Measurements from ENCODE around the gene RASSF9. TPM values are rescaled to one million over a fixed set of nuclear protein-coding genes. Genes with fewer than 3 reads are reported as not detected.

Gene RASSF9
- total RNA-seq, 6 experiments from 2014 or later = 0.31 to 0.77 (median 0.60) TPM

DNA sequence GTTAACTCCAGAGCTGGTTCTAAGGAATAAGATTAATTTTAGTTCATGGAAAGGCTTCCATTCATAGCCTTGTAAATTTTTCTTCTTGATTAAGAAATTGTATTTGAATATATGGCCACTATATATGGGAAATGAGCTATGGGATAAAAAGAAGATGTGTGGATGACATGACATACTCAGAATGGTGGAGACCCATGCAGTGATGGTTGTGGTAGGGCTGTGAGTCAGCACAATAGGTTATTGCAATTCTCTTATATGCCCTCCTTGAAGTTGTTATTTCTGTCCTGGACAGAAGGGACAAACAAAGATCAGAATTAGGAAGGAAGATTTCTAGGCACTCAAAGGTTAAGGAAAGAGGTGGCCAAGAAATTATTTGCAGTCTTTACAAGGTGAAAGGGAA is 21.5 kb downstream of the RASSF9 start:
- no peaks in the 10 kb centered on the region for H3K9me3 ChIP-seq
- no peaks in the 10 kb centered on the region for H3K36me3 ChIP-seq
- DNase-seq (no peak), ATAC-seq (no peak)
- no peak overlapping the region for H3K27ac ChIP-seq
- no peaks in the 10 kb centered on the region for H3K4me1 ChIP-seq
- no peaks in the 10 kb centered on the region for H3K27me3 ChIP-seq
- no peak for TF ChIP-seq POLR2A (IDR thresholded peaks at IDR 0.05)
- H3K4me3 ChIP-seq = no peak overlapping the region
- intact Hi-C loops (cut with DNase I) = no loop called here

GRCh38 chr12:85814071-85814470 is 22.1 kb downstream of the RASSF9 start:
- TF ChIP-seq POLR2A (IDR thresholded peaks at IDR 0.05) = no peak
- TF ChIP-seq, protein P1, sequence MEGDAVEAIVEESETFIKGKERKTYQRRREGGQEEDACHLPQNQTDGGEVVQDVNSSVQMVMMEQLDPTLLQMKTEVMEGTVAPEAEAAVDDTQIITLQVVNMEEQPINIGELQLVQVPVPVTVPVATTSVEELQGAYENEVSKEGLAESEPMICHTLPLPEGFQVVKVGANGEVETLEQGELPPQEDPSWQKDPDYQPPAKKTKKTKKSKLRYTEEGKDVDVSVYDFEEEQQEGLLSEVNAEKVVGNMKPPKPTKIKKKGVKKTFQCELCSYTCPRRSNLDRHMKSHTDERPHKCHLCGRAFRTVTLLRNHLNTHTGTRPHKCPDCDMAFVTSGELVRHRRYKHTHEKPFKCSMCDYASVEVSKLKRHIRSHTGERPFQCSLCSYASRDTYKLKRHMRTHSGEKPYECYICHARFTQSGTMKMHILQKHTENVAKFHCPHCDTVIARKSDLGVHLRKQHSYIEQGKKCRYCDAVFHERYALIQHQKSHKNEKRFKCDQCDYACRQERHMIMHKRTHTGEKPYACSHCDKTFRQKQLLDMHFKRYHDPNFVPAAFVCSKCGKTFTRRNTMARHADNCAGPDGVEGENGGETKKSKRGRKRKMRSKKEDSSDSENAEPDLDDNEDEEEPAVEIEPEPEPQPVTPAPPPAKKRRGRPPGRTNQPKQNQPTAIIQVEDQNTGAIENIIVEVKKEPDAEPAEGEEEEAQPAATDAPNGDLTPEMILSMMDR (IDR thresholded peaks at IDR 0.05) = no peak
- intact Hi-C loops (cut with DNase I) = no loop called here
- ATAC-seq (no peak), DNase-seq (no peak)
- H3K27me3 ChIP-seq = no peaks in the 10 kb centered on the region
- H3K9me3 ChIP-seq = no peaks in the 10 kb centered on the region
- no peak overlapping the region for H3K27ac ChIP-seq
- no peaks in the 10 kb centered on the region for H3K4me1 ChIP-seq
- H3K36me3 ChIP-seq = no peaks in the 10 kb centered on the region
- no peak overlapping the region for H3K4me3 ChIP-seq

- TF ChIP-seq POLR2A (IDR thresholded peaks at IDR 0.05) = no peak
- TF ChIP-seq, protein P1 (IDR thresholded peaks at IDR 0.05) = no peak
- intact Hi-C loops (cut with DNase I) = no loop called here
These were observed 26.7 kb downstream of the RASSF9 start for GRCh38 chr12:85809500-85809899.

GRCh38 chr12:85807730-85808129 is 28.5 kb downstream of the RASSF9 start:
- Histone ChIP-seq H3K27me3 (no peaks in the 10 kb centered on the region), H3K27ac (no peak overlapping the region), H3K9me3 (no peaks in the 10 kb centered on the region), H3K4me1 (no peaks in the 10 kb centered on the region), H3K4me3 (no peak overlapping the region), H3K36me3 (no peaks in the 10 kb centered on the region)
- intact Hi-C loops (cut with DNase I) = no loop called here
- TF ChIP-seq POLR2A (IDR thresholded peaks at IDR 0.05) = no peak
- TF ChIP-seq, protein P1 (IDR thresholded peaks at IDR 0.05) = no peak
- no peak for DNase-seq
- no peak for ATAC-seq

More at GRCh38 chr12:85809500-85809899, 26.7 kb downstream of the RASSF9 start:
- no peaks in the 10 kb centered on the region for H3K36me3 ChIP-seq
- H3K27ac ChIP-seq = no peak overlapping the region
- no peaks in the 10 kb centered on the region for H3K9me3 ChIP-seq
- no peaks in the 10 kb centered on the region for H3K27me3 ChIP-seq
- H3K4me3 ChIP-seq = no peak overlapping the region
- no peaks in the 10 kb centered on the region for H3K4me1 ChIP-seq
- DNase-seq (no peak), ATAC-seq (no peak)

- intact Hi-C loops (cut with DNase I) = no loop called here
- DNase-seq (no peak), ATAC-seq (no peak)
- no peaks in the 10 kb centered on the region for H3K9me3 ChIP-seq
- H3K36me3 ChIP-seq = no peaks in the 10 kb centered on the region
- no peaks in the 10 kb centered on the region for H3K27me3 ChIP-seq
- no peak overlapping the region for H3K27ac ChIP-seq
- TF ChIP-seq, protein P1 (IDR thresholded peaks at IDR 0.05) = no peak
- TF ChIP-seq POLR2A (IDR thresholded peaks at IDR 0.05) = no peak
- no peak overlapping the region for H3K4me3 ChIP-seq
- no peaks in the 10 kb centered on the region for H3K4me1 ChIP-seq
- 44% methylated on average over 5 of the region's 5 CpGs for WGBS (ENCODE audit: insufficient coverage, low coverage, low lambda C conversion rate, missing lambda C conversion rate)
These were observed 30.6 kb downstream of the RASSF9 start for GRCh38 chr12:85805654-85806053.

All from right lobe of liver (tissue), 6 donors.